Esophagus muscularis mucosa (tissue), 4 donors: Measurements from ENCODE around the gene KLK7. TPM values are rescaled to one million over a fixed set of nuclear protein-coding genes. Genes with fewer than 3 reads are reported as not detected.

Experiments used
- DNase-seq: peaks from one replicate; pipeline ENCODE4 v3.0.0-alpha.2; 2017; ENCODE audit errors: extremely low spot score
- H3K27ac ChIP-seq, 4 donors: fragments of 200-600 bp; sonication (generic); replicated peaks in 1 of 4; 1 replicate in 3 of 4; 2 replicates in 1 of 4; pipeline ENCODE4 v1.5.1; 2016 to 2019; ENCODE audit warnings: mild to moderate bottlenecking in 1 of 4
- H3K27me3 ChIP-seq, 4 donors: fragments of 200-600 bp; sonication (generic); one replicate each; pipeline versions ENCODE4 v1.5.1 to v1.6.0; 2016 to 2019
- H3K36me3 ChIP-seq, 4 donors: fragments of 200-600 bp; sonication (generic); one replicate each; pipeline ENCODE4 v1.5.1; 2016 to 2019
- H3K4me1 ChIP-seq, 4 donors: fragments of 200-600 bp; sonication (generic); one replicate each; pipeline ENCODE4 v1.5.1; 2016 to 2019
- H3K4me3 ChIP-seq, 4 donors: fragments of 200-600 bp; sonication (generic); 1 replicate in 2 of 4; 2 replicates in 2 of 4; pipeline ENCODE4 v1.5.1; 2016 to 2019; ENCODE audit warnings: mild to moderate bottlenecking in 4 of 4, moderate library complexity in 1 of 4
- H3K9me3 ChIP-seq, 4 donors: fragments of 200-600 bp; sonication (generic); 1 replicate in 3 of 4; 2 replicates in 1 of 4; pipeline ENCODE4 v1.5.1; 2016 to 2019
- CTCF ChIP-seq, 3 experiments: fragments of 200-600 bp in 2 of 3; fragments of 450-650 bp in 1 of 3; sonication (generic) in 2 of 3; IDR thresholded peaks; one replicate each; pipeline ENCODE4 v1.5.1; 2017 to 2019; ENCODE audit warnings: antibody characterized with exemption in 3 of 3, mild to moderate bottlenecking in 2 of 3, moderate library complexity in 1 of 3
- EP300 ChIP-seq: sonication (generic); formaldehyde crosslinking; IDR thresholded peaks from one replicate; pipeline ENCODE4 v1.6.1; 2017; ENCODE audit warnings: antibody characterized with exemption
- POLR2A ChIP-seq: fragments of 450-650 bp; IDR thresholded peaks from one replicate; pipeline ENCODE4 v1.6.1; 2017; ENCODE audit warnings: antibody characterized with exemption, moderate library complexity, mild to moderate bottlenecking, low read depth
- POLR2AphosphoS5 ChIP-seq, 2 donors: sonication (generic); formaldehyde crosslinking; IDR thresholded peaks; one replicate each; pipeline ENCODE4 v1.6.1; 2017; ENCODE audit warnings: antibody characterized with exemption in 2 of 2
- WGBS: methylation state at CpG from one replicate; pipeline ENCODE4 v1.1.5; 2018; 5-methylcytosine and 5-hydroxymethylcytosine counted together
- intact Hi-C: fragments of 100-400 bp; cut with DNase I; formaldehyde crosslinking; loops from one replicate; pipeline ENCODE4 v1.15.1; 2023
- total RNA-seq, 4 donors: library from RNA; depleted of rRNA; stranded (reverse); fragments of >200 nt; gene quantifications; one replicate each; pipeline versions ENCODE4 v1.1.0 to v1.2.1, GENCODE V29; 2016

KLK7 gene
- total RNA-seq, 4 donors from 2014 or later, result 0.32 to 0.33 TPM; not detected in 2

- TF ChIP-seq POLR2A, result no peak
- TF ChIP-seq CTCF (IDR thresholded peaks at IDR 0.05), result no peak
- TF ChIP-seq EP300, result no peak
- no peak for TF ChIP-seq POLR2AphosphoS5 (IDR thresholded peaks at IDR 0.05)
- Histone ChIP-seq H3K27ac (no peak overlapping the region), H3K27me3 (peaks cover 0 to 80% (median 2%) of the 10 kb centered on the region in 4 donors), H3K36me3 (no peaks in the 10 kb centered on the region), H3K4me3 (no peak overlapping the region), H3K4me1 (no peaks in the 10 kb centered on the region), H3K9me3 (no peaks in the 10 kb centered on the region)
- 55% methylated on average over 4 of the region's 4 CpGs for WGBS
- DNase-seq, result no peak
- intact Hi-C loops, result no loop called here
Observed at GRCh38 chr19:50982186-50982585, 1.5 kb downstream of the KLK7 start.

GRCh38 chr19:50981587-50982146 lies 2.0 kb downstream of the KLK7 start:
- Histone ChIP-seq H3K36me3 (no peaks in the 10 kb centered on the region), H3K9me3 (no peaks in the 10 kb centered on the region)
- WGBS, result 51% methylated on average over 7 of the region's 11 CpGs

GRCh38 chr19:50980208-50980607 lies 3.5 kb downstream of the KLK7 start:
- H3K27me3 ChIP-seq, result peaks cover 0 to 90% (median 2%) of the 10 kb centered on the region in 4 donors
- H3K27ac ChIP-seq, result no peak overlapping the region
- intact Hi-C loops, result no loop called here
- H3K9me3 ChIP-seq, result no peaks in the 10 kb centered on the region
- H3K36me3 ChIP-seq, result no peaks in the 10 kb centered on the region
- H3K4me1 ChIP-seq, result no peaks in the 10 kb centered on the region
- no peak for DNase-seq
- TF ChIP-seq POLR2AphosphoS5 (IDR thresholded peaks at IDR 0.05) (no peak), POLR2A (no peak), EP300 (no peak), CTCF (IDR thresholded peaks at IDR 0.05) (no peak)
- 66% methylated on average over 8 of the region's 13 CpGs for WGBS
- no peak overlapping the region for H3K4me3 ChIP-seq

More at GRCh38 chr19:50981587-50982146, 2.0 kb downstream of the KLK7 start:
- TF ChIP-seq POLR2AphosphoS5 (IDR thresholded peaks at IDR 0.05) (no peak), EP300 (no peak), CTCF (IDR thresholded peaks at IDR 0.05) (no peak), POLR2A (no peak)
- H3K4me1 ChIP-seq, result no peaks in the 10 kb centered on the region
- intact Hi-C loops, result no loop called here
- peaks cover 0 to 80% (median 2%) of the 10 kb centered on the region in 4 donors for H3K27me3 ChIP-seq
- H3K27ac ChIP-seq, result no peak overlapping the region
- no peak overlapping the region for H3K4me3 ChIP-seq
- DNase-seq, result no peak

GRCh38 chr19:50979758-50980157 lies 4.0 kb downstream of the KLK7 start:
- no peaks in the 10 kb centered on the region for H3K36me3 ChIP-seq
- intact Hi-C loops, result no loop called here
- no peaks in the 10 kb centered on the region for H3K4me1 ChIP-seq
- H3K27ac ChIP-seq, result no peak overlapping the region
- DNase-seq, result no peak
- peaks cover 0 to 90% (median 2%) of the 10 kb centered on the region in 4 donors for H3K27me3 ChIP-seq
- 37% methylated on average over 7 of the region's 8 CpGs for WGBS
- no peaks in the 10 kb centered on the region for H3K9me3 ChIP-seq
- H3K4me3 ChIP-seq, result no peak overlapping the region
- no peak for TF ChIP-seq CTCF (IDR thresholded peaks at IDR 0.05)
- no peak for TF ChIP-seq POLR2AphosphoS5 (IDR thresholded peaks at IDR 0.05)
- TF ChIP-seq POLR2A, result no peak
- no peak for TF ChIP-seq EP300

GRCh38 chr19:50978772-50979390 lies 4.8 kb downstream of the KLK7 start:
- Histone ChIP-seq H3K36me3 (no peaks in the 10 kb centered on the region), H3K9me3 (no peaks in the 10 kb centered on the region), H3K27me3 (peaks cover 0 to 87% (median 2%) of the 10 kb centered on the region in 4 donors), H3K4me1 (no peaks in the 10 kb centered on the region), H3K4me3 (no peak overlapping the region), H3K27ac (no peak overlapping the region)
- DNase-seq, result no peak
- intact Hi-C loops, result no loop called here
- TF ChIP-seq EP300 (no peak), POLR2AphosphoS5 (IDR thresholded peaks at IDR 0.05) (no peak), POLR2A (no peak), CTCF (IDR thresholded peaks at IDR 0.05) (no peak)
- WGBS, result 55% methylated on average over 5 of the region's 5 CpGs
